Epithelial cell of prostate (primary cell): ENCODE results near the gene GALK2.
A peak's percentile ranks its signal among the peaks of the same experiment; 100 is the strongest.

Experiments
- DNase-seq: peaks from one replicate; pipeline ENCODE4 v3.0.0-alpha.2; 2011; ENCODE audit warnings: low read depth, low spot score
- H3K27ac ChIP-seq: fragments of 450-650 bp; 2 replicates; pipeline ENCODE4 v1.5.1; 2017; ENCODE audit warnings: mild to moderate bottlenecking

Gene GALK2

GRCh38 chr15:49169880-49170597 lies at the start of gene GALK2:
GALK2 (plus strand) TSS chr15:49170247; CDS start chr15:49170323, 76 bp downstream.
- peak; percentile 40 for DNase-seq
- H3K27ac ChIP-seq, result peak within 1 kb of the TSS; percentile 71

- no peak overlapping the region for H3K27ac ChIP-seq
- no peak for DNase-seq
These were observed 49.2 kb upstream of the GALK2 start for GRCh38 chr15:49120832-49121231.

- no peak overlapping the region for H3K27ac ChIP-seq
- no peak for DNase-seq
These were observed 48.1 kb upstream of the GALK2 start for GRCh38 chr15:49121901-49122300.

GRCh38 chr15:49122541-49123062 lies 47.4 kb upstream of the GALK2 start:
- H3K27ac ChIP-seq, result no peak overlapping the region
- no peak for DNase-seq

- DNase-seq, result no peak
- H3K27ac ChIP-seq, result no peak overlapping the region
These were observed 45.7 kb upstream of the GALK2 start for GRCh38 chr15:49124371-49124770.

- DNase-seq, result no peak
These were observed 38.6 kb upstream of the GALK2 start for GRCh38 chr15:49131403-49131802.

GRCh38 chr15:49134683-49135341 lies 35.2 kb upstream of the GALK2 start:
- DNase-seq, result no peak
- H3K27ac ChIP-seq, result peak overlapping the region; percentile 60

More at GRCh38 chr15:49131403-49131802, 38.6 kb upstream of the GALK2 start:
- no peak overlapping the region for H3K27ac ChIP-seq

GRCh38 chr15:49135342-49135857 lies 34.6 kb upstream of the GALK2 start:
- DNase-seq, result no peak
- peak overlapping the region; percentile 60 for H3K27ac ChIP-seq

GRCh38 chr15:49135911-49136310 lies 34.1 kb upstream of the GALK2 start:
- H3K27ac ChIP-seq, result peak overlapping the region; percentile 60
- peak; percentile 34 for DNase-seq

- no peak for DNase-seq
- peak overlapping the region; percentile 0 for H3K27ac ChIP-seq
These were observed 32.2 kb upstream of the GALK2 start for GRCh38 chr15:49137861-49138260.

- DNase-seq, result no peak
- H3K27ac ChIP-seq, result peak overlapping the region; percentile 19
These were observed 24.1 kb upstream of the GALK2 start for GRCh38 chr15:49145651-49146609.

- H3K27ac ChIP-seq, result peak overlapping the region; percentile 22
- no peak for DNase-seq
These were observed 21.7 kb upstream of the GALK2 start for GRCh38 chr15:49148298-49148697.

GRCh38 chr15:49148727-49149126 lies 21.3 kb upstream of the GALK2 start:
- no peak for DNase-seq
- peak overlapping the region; percentile 22 for H3K27ac ChIP-seq

- DNase-seq, result no peak
- no peak overlapping the region for H3K27ac ChIP-seq
These were observed 18.2 kb upstream of the GALK2 start for GRCh38 chr15:49151831-49152230.

- H3K27ac ChIP-seq, result no peak overlapping the region
These were observed 17.3 kb upstream of the GALK2 start for GRCh38 chr15:49152552-49153312.

GRCh38 chr15:49154359-49154758 lies 15.7 kb upstream of the GALK2 start:
- H3K27ac ChIP-seq, result peak overlapping the region; percentile 63
- DNase-seq, result no peak

More at GRCh38 chr15:49152552-49153312, 17.3 kb upstream of the GALK2 start:
- DNase-seq, result no peak

- H3K27ac ChIP-seq, result peak overlapping the region; percentile 63
- DNase-seq, result no peak
These were observed 15.3 kb upstream of the GALK2 start for GRCh38 chr15:49154799-49155109.

GRCh38 chr15:49155110-49155833 lies 14.8 kb upstream of the GALK2 start, which contains the start of gene COPS2:
COPS2 (minus strand) TSS chr15:49155599; CDS start chr15:49155578, 21 bp downstream.
- peak within 1 kb of the TSS; percentile 63 for H3K27ac ChIP-seq
- DNase-seq, result peak; percentile 93
